A549 (cell line): ENCODE measurements around the gene PLXNC1.

Experiments used
- CEBPB ChIP-seq, 2 experiments: fragments of >200 bp in 1 of 2; sonication (Bioruptor Twin) in 1 of 2; formaldehyde crosslinking in 1 of 2; IDR thresholded peaks; 2 replicates each; pipeline ENCODE4 v1.6.1; 2012 to 2016
- EP300 ChIP-seq, 2 experiments: fragments of >200 bp; sonication (Bioruptor Twin); formaldehyde crosslinking; IDR thresholded peaks; 2 replicates in 1 of 2; 3 replicates in 1 of 2; pipeline ENCODE4 v1.6.1; 2016 to 2017
- FOSL2 ChIP-seq, 2 experiments: fragments of 450-650 bp in 1 of 2; fragments of >200 bp in 1 of 2; sonication (Bioruptor Twin) in 1 of 2; formaldehyde crosslinking; IDR thresholded peaks; 2 replicates each; pipeline versions ENCODE4 v1.5.0 to v1.6.1; 2016 to 2020; ENCODE audit warnings: mild to moderate bottlenecking in 1 of 2, moderate library complexity in 1 of 2
- POLR2AphosphoS2 ChIP-seq: conservative IDR thresholded peaks from 2 replicates; pipeline ENCODE4 v1.6.1; 2012; ENCODE audit warnings: low read length, improper control_type of control experiment, inconsistent platforms
- TF ChIP-seq, protein P1 (sequence below): fragments of >200 bp; sonication (Bioruptor Twin); formaldehyde crosslinking; IDR thresholded peaks from 3 replicates; pipeline ENCODE4 v1.5.1; 2016

DNA sequence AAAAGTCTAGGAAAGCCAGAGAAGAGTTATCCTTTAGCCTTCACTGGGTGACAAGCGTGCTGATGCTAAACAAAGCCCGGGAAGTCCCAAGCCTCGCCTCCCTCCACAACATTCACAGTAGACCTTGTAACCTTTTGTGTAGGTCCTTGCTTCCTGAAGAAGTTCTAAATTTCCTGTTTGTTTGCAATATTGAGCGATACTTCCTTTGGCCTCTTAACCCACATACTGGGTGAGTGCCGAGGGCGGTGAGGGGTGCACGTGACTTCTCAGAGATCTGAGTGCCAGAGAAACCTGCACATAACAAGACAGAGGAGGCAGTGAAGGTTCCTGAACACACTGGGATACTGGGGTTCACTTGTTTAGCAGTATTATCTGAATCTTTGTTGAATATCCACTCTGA, 134.3 kb downstream of the PLXNC1 start:
- TF ChIP-seq EP300 (IDR thresholded peaks at IDR 0.05): no peak
- TF ChIP-seq, protein P1, sequence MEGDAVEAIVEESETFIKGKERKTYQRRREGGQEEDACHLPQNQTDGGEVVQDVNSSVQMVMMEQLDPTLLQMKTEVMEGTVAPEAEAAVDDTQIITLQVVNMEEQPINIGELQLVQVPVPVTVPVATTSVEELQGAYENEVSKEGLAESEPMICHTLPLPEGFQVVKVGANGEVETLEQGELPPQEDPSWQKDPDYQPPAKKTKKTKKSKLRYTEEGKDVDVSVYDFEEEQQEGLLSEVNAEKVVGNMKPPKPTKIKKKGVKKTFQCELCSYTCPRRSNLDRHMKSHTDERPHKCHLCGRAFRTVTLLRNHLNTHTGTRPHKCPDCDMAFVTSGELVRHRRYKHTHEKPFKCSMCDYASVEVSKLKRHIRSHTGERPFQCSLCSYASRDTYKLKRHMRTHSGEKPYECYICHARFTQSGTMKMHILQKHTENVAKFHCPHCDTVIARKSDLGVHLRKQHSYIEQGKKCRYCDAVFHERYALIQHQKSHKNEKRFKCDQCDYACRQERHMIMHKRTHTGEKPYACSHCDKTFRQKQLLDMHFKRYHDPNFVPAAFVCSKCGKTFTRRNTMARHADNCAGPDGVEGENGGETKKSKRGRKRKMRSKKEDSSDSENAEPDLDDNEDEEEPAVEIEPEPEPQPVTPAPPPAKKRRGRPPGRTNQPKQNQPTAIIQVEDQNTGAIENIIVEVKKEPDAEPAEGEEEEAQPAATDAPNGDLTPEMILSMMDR: no peak
- TF ChIP-seq CEBPB (IDR thresholded peaks at IDR 0.05): no peak
- TF ChIP-seq FOSL2 (IDR thresholded peaks at IDR 0.05): no peak
- no peak for TF ChIP-seq FOSL2 (CRISPR knock-in tag; IDR thresholded peaks at IDR 0.05)
- TF ChIP-seq POLR2AphosphoS2: no peak
